Activated effector memory CD4-positive, alpha-beta T cell treated with Interleukin-2 at 50 U/mL for 16 hours (primary cell): ENCODE data around the gene MRPL50.
"Not testable (repeated sequence)": the region's sequence is repeated elsewhere in the genome, so short reads cannot be mapped to it uniquely, and the experiment has no call there.

Experiments
- DNase-seq: peaks from one replicate; pipeline ENCODE4 v3.0.0-alpha.2; 2020

The MRPL50 gene

DNA sequence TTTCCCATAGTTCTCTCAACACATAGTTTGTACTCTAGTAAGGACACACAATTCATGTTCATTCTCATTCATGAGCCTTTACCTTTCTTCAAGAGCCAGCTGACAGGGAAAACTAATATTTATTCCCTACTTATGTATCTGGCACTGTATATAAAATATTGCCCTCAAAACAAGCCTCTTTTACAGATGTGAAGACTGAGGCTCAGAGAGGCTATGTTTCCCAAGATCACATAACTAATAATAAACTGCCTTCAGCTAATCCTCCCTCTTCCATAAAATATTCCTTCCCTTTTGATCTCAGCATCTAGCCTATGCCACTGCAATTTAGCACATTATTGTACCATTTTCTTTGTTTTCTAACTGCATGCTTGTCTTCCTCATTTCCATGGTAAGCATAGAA lies 19.0 kb upstream of the MRPL50 start:
- no peak for DNase-seq

DNA sequence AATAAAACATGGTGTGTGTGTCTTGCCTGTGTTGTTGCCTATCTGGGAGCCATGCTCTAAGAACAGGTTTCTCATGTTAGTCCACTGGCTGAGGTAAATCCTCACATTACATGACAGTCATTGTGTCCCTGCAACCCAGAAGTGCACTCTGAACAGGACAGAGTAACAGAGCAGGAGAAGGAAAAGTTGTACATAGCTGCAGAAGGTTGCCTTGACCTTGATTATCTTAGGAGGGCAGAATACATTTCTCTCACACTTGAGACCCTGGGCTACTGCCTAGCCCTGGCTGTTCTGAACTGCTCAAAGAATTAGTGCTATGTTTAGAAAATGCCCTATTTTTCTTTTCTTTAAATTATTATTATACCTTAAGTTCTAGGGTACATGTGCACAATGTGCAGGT lies 17.2 kb upstream of the MRPL50 start:
- no peak for DNase-seq

DNA sequence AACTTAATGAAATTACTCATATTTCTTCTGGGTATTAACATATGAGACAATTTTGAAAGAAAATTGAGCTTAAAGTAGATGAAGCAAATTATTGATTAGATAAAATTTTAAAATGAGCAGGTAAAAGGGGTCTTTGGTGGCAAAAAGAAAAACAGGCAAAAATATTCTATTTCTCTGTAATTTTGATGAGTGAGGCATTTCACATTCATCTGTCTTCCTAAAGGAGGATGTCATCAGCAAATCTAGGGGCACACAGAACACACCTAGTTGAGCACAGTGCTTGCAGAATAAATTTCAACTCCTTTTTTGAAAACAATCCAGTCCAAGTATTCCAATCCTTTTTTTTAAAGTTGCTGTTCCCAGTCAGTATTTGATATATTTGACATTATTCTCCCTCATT lies 16.4 kb upstream of the MRPL50 start:
- DNase-seq, result no peak

DNA sequence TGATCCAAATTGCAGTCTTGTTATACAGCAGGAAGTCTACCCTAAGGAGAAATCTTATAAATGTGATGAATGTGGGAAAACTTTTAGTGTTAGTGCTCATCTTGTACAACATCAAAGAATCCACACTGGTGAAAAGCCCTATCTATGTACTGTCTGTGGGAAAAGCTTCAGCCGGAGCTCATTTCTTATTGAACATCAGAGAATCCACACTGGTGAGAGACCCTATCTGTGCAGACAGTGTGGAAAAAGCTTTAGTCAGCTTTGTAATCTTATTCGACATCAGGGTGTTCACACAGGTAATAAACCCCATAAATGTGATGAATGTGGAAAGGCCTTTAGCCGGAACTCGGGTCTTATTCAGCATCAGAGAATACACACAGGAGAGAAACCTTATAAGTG lies 10.7 kb upstream of the MRPL50 start:
- no peak for DNase-seq

DNA sequence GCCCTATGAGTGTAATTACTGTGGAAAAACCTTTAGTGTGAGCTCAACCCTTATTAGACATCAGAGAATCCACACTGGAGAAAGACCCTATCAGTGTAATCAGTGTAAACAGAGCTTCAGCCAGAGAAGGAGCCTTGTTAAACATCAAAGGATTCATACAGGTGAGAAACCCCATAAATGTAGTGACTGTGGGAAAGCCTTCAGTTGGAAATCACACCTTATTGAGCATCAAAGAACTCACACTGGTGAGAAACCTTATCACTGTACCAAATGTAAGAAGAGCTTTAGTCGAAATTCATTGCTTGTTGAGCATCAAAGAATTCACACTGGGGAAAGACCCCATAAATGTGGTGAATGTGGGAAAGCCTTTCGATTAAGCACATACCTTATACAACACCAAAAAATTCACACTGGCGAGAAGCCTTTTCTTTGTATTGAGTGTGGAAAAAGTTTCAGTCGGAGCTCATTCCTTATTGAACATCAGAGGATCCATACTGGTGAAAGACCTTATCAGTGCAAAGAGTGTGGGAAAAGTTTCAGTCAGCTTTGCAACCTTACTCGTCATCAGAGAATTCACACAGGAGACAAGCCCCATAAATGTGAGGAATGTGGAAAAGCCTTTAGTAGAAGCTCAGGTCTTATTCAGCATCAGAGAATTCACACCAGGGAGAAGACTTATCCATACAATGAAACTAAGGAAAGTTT lies 10.1 kb upstream of the MRPL50 start:
- DNase-seq, result no peak

DNA sequence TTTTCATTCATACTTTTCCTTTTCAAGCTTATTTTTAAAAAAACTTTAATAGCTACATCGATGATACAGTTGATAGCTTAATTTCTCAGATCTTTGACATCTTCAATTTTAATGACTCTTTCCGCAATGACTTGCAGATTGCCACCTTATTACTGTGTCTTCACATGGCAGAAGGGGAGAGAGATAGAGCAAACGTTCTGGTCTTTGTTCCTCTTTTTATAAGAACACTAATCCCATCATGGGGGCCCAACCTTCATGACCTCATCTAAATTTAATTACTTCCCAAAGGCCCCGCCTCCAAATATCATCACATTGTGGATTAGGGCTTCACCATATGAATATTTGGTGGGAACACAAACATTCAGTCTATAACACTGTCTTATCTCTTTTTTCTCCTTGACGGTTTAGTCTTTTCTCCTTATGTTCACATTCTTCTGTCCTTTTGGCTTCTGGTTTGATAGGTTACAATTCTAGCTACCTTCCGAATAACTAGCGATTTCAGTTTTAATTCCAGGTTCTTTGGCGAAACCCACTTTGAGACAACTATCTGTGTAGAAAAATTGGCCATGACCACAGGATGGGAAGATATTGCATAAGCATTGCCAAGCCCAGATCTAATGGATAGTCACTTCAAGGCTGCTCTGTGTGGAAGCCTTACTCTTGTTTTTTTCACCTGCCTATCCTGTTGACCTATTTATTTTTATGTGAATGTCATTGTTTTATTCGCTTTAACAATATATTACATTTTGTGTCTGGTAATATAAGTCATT lies 5.3 kb upstream of the MRPL50 start:
- no peak for DNase-seq

DNA sequence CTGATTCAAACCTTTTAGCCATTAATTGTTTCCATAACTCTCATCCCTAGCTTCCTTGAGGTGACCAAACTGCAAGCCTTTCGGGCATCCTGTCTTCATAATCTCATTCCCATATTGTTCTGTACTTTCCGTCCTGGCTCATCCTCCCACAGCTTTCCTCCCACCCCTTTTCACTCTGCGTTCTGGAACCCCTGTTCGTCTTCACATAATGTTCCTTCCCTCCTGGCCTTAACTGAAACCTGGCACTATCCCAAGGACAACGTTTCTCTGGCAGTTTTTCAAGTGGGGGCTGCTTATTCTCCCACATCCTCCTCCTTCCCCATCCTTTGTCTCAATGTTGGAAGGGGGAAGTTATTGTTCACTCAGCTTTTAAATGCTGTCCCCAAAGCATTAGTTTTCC lies 1.7 kb upstream of the MRPL50 start:
- no peak for DNase-seq

DNA sequence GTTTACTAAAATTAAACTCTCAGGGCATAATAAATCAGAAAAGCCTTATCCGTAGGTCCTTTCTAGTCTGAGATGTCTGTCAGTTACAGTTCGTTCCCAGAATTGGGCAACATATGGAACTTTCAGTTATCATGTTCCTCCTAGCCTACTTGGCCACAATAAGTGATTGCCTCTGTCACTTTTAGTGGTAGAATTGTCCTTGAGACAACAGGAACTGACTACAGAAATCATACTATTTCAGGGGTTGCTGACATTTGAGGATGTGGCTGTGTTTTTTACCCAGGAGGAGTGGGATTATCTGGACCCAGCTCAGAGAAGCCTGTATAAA lies 1.2 kb upstream of the MRPL50 start:
- no peak for DNase-seq

DNA sequence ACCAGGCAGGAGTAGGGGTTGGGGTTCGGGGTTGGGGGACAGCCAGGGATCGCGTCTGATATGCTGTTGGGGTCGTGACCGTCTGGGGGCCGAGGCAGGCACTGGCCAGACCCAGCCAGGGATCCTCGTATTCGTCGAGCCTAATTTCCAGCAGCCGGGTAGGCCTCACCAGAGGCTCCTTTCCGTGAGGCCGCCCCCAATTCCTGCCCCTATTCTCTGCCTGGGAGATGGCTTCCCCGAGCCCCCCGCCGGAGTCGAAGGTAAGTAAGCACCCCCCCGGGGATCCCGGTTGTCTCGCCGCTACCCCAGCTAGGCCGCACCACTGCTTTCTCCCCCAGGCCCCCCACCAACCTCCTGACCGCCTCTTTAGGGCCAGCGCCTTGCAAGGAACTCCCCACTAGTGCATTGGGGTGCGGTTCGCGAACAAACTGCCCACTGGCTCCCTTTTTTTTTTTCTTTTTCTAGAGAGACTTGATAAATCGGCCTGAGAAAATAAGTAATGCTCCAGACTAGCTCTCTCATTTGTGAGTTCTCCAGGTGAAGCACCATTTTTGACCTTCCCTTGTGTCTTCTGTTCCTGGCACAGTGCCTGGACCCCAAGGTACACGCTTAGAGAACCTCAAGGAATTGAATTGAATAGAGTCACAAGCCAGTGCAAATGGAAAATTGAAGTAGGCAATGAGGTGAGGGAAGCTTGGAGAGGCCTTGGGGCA lies 668 bp upstream of the MRPL50 start:
- no peak for DNase-seq

DNA sequence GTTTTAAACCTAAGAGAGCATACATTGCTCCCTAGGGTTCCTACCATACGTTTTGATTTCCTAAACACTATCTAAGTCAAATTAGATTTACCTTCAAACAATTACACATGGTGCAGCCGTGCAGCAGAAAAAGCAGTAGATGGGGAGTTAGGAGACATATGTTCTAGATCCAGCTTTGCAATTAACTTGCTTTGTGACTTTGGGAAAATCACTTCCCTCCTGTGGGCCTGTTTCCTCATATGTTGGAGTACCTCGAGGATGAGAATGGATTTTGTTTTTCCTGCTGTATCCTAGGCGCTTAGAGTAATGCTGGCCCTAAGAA lies 711 bp downstream of the MRPL50 start:
- no peak for DNase-seq

DNA sequence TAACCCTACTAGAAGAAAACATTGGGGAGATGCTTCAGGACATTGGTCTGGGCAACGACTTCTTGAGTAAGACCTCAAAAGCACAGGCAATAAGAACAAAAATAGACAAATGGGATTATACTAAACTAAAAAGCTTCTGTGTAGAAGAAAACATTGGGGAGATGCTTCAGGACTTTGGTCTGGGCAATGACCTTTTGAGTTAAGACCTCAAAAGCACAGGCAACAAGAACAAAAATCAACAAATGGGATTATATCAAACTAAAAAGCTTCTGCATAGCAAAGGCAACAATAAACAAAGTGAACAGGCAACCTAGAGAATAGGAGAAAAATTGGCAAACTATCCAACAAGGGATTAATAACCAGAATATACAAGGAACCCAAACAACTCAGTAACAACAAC lies 3.7 kb downstream of the MRPL50 start:
- DNase-seq, result no peak

DNA sequence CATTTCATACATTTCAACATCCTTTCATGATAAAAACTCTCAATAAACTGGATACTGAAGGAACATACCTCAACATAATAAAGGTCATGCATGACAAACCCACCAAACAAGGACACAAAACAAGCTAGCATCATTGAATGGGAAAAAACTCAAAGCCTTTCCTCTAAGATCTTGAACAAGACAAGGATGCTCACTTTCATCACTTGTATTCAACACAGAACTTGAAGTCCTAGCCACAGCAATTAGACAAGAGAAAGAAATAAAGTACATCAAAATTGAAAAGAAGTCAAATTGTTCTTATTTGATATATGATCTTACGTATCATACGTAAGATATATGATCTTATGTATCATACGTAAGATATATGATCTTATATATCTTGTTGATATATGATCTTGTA lies 5.3 kb downstream of the MRPL50 start:
- DNase-seq, result no peak

DNA sequence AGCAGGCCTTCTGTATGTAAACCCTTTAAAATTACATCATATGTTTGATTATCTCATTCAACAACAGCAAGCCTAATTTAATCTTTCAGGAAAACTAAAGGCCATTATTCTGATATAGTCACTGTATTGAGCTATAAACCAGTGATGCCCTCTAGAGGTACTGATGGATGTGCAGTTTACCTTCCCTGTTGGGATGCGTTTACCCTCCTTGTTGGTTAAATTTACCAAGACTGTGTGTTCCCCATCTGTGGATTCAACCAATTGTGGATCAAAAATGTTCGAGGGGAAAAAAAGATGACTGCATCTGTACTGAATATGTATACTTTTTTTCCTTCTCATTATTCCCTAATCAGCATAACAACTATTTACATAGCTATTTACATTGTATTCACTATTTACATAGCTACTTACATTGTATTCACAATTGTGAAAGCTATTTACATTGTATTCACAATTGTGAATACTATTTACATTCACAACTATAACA lies 9.9 kb downstream of the MRPL50 start:
- DNase-seq, result no peak

DNA sequence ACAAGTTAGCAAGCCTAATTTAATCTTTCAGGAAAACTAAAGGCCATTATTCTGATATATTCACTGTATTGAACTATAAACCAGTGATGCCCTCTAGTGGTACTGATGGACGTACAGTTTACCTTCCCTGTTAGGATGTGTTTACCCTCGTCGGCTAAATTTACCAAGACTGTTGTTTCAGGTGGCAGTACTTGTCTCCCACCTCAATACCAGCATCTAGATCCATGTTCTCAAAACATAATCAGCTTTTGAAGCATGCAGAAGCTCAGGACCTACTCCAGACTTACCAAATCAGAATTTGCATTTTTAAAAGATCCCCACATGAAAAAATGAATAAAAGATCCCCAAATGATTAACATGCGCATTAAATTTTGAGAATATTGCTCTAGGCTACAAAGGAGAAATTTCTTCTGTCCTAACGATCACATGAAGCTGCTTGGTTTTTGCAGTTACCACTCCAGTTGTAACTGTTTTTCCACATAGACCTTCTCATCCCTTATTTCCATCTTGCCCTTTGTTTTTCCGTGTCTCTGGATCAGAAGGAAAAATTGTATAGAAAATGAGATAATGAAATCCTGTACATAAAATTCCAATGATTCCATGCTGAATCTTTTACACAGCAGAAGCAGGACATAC lies 10.4 kb downstream of the MRPL50 start:
- no peak for DNase-seq

DNA sequence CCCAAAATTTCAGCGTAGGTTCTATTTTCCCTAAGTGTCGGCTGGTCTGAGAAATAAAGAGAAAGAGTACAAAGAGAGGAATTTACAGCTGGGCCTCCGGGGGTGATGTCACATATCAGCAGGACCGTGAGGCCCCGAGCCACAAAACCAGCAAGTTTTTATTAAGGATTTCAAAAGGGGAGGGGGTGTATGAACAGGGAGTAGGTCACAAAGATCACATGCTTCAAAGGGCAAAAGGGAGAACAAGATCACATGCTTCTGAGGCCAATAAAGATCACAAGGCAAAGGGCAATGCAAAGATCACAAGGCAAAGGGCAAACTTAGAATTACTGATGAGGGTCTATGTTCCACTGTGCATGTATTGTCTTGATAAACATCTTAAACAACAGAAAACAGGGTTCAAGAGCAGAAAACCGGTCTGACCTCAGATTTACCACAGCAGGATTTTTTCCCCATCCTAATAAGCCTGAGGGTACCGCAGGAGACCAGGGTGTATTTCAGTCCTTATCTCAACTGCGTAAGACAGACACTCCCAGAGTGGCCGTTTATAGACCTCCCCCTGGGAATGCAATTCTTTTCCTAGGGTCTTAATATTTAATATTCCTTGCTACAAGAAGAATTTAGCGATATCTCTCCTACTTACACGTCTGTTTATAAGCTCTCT lies 13.4 kb downstream of the MRPL50 start, which contains the start of gene BAAT:
BAAT (minus strand) TSS at position 134 of the 664 bp plus-strand sequence. CDS start 13,602 bp downstream, outside the sequence.
- DNase-seq, result not testable (repeated sequence)

DNA sequence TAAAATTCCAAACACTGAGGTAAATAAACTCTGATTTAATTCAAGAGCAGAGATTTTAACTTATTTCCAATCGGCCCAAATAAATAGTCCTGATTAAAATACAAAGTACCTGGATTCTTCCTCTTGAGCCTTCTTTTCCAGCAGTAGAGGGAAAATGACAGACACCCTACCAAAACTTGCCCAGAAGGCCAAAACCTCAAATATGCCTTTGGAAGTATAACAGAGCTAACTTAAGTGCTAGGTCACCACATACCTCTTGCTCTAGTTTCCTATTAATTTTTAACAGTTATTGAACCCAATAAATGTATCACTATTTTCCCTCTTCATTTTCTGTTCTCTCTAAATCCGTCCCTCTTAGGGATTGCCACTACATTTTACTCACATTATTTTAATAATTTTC lies 15.1 kb downstream of the MRPL50 start:
- no peak for DNase-seq

DNA sequence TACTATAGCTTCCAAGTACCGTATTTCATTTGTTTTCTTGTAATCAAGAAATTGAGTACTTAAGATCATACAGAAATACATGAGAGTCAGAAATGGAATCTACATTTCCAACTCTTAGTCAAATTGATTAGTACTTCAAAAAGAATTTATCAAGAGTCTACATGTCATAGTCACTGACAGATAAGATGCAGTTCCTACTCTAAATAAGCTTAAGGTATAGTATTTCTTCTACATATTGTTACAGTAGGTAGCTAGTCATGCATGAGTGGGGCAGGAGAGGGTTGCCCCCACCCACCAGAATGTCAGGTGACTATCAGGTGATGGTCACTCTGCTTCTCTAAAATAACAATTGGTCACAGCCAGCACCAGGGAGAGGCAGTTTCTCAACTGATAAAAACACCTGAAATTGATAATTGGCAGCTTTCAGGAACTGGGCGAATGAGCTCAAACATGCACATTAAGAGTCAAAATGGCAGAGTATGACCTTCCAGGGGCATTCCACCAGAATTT lies 16.5 kb downstream of the MRPL50 start:
- DNase-seq, result no peak

DNA sequence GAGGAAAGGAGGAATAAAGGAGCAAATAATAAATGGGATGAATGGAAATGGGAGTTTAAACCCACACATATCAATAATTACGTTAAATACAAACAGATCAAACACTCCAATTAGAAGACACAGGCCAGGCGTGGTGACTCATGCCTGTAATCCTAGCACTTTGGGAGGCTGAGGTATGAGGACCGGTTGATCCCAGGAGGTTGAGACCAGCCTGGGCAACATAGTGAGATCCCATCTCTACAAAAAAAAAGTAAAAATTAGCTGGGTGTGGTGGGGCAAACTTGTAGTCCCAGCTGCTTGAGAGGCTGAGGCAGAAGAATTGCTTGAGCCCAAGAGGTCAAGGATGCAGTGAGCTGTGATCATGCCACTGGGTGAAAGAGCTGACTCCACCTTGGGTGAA lies 17.3 kb downstream of the MRPL50 start:
- no peak for DNase-seq

DNA sequence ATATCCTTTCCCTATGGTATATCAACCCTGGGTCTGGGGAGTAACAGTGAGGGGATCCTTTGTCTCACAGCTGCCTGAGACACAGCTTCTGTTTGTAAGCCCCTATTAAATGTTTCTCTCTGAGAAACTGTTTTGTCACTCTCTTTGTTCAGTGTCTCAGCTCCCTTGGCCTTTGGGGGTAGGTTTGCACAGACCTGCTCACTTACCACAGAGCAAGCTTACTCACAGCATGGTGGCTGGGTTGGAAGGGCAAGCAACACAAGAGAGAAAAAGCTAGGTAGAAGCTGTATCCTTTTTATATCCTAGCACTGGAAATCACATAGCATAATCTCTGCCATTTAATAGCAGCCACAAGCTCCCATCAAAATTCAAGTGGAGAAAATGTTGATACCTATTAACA lies 18.1 kb downstream of the MRPL50 start:
- DNase-seq, result no peak

DNA sequence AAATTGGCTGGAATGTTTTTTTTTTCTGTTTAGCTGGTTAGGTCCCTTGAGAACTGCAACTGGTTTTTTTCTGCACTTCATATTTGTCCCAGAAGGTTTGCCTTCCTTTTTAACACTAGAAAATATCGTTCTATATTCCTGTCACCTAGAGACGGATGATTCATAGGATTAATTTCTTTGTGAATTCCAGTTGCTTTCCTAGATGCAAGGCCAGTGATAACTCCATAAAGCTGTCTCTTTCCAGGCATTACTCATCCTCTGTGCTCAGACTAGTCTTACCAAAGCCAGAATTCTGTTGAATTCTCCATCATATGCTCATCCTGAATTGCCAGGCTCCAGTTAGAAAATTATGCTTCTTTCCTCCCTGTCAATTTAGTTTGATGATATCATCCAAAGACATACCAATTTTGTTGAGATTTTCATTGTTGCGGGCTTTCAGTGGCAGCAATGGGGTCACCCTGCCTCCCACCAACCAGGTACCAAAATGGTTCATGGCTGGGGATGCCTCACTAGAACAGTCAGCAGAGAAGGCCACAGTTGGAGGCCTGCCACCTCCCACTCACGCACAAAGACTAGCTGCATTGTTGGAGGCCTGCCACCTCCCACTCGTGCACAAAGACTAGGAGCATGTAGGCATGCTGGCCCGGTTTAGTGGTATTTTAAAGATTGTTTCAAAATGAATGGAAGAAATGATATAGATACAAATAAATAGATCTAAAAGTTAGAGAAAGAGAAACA lies 22.1 kb downstream of the MRPL50 start:
- DNase-seq, result no peak

DNA sequence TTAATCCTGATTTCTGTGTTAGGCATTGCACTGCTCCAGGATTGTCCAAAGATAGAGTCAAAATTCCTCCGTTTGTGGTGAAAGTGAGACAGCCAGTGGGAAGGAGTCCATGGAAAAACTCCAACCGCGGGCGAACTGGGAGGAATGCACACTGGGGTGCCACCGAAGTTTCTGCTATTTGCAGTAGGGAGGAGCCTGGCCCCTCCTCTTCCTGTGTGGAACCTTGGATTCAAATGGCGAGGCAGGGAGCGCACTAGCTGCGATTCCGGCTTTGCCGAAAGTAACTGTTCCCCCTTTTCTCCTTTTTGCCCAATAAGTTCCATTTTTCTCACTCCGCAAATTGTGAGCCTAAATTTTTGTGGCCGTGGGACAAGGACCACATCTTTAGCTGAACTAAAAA lies 22.9 kb downstream of the MRPL50 start:
- DNase-seq, result no peak
